Subcutaneous adipose tissue (tissue), 4 donors: ENCODE data around the gene SZT2. TPM values are rescaled to one million over a fixed set of nuclear protein-coding genes. Genes with fewer than 3 reads are reported as not detected.

Experiments
- CTCF ChIP-seq: fragments of 450-650 bp; IDR thresholded peaks from one replicate; pipeline ENCODE4 v1.5.1; 2016; ENCODE audit warnings: low read depth, mild to moderate bottlenecking, control low read depth, antibody characterized with exemption, moderate library complexity
- total RNA-seq, 4 donors: library from RNA; depleted of rRNA; stranded (reverse); fragments of >200 nt; gene quantifications; one replicate each; pipeline ENCODE4 v1.1.0, GENCODE V29; 2016

Gene SZT2
- total RNA-seq, 4 donors from 2014 or later, result 27.1 to 62.7 (median 31.3) TPM

DNA sequence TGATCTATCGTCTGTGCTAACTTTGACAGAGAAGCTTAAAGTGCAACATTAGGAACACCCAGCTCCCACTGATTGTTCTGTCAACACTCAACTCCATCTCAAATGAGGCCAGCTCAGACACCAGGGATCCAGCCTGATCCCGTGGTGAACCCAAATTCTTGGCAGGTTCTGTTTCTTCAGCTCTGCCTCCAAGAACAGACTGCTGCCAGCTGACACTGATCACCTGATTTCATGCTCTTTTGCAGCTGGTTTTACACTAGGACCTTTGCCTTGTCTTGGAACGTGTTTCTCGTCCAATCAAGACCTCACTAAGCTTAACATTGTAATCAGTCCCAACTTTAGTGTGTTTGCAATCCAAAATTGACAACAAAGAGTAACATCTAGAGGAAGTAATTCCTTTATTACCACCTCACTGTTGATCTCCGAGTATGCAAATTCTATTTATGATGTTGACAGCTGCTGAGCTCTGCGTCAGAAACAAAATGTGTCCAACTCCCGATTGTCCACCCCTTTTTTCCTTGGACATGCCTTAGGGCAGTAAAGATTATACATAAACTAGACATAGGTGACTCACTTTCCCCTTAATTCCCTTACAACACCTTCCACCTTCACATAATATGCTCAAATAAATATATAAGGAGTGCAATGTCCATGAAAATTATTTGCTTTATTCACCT lies 65.7 kb downstream of the SZT2 start:
- TF ChIP-seq CTCF, result no peak

- TF ChIP-seq CTCF, result no peak
Observed at GRCh38 chr1:43460988-43461693, 71.4 kb downstream of the SZT2 start.

DNA sequence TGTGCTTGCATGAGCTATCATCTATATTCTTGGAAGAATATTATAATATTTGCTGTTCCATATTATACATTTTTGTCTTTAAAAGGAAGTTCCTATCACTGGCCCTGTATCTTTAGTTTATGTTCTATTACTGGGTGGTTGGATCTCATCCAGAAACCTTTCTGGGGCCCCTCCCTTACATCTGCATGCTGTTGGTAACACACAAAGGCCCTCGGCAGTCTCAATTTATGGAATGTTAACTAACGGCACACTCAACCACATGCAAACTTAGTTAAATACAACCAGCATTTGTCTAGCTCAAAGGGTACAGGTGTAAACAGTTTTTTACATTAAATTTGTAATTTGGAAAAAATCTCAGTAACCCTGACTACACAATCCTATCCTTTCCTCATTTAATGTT lies 73.8 kb downstream of the SZT2 start:
- no peak for TF ChIP-seq CTCF

DNA sequence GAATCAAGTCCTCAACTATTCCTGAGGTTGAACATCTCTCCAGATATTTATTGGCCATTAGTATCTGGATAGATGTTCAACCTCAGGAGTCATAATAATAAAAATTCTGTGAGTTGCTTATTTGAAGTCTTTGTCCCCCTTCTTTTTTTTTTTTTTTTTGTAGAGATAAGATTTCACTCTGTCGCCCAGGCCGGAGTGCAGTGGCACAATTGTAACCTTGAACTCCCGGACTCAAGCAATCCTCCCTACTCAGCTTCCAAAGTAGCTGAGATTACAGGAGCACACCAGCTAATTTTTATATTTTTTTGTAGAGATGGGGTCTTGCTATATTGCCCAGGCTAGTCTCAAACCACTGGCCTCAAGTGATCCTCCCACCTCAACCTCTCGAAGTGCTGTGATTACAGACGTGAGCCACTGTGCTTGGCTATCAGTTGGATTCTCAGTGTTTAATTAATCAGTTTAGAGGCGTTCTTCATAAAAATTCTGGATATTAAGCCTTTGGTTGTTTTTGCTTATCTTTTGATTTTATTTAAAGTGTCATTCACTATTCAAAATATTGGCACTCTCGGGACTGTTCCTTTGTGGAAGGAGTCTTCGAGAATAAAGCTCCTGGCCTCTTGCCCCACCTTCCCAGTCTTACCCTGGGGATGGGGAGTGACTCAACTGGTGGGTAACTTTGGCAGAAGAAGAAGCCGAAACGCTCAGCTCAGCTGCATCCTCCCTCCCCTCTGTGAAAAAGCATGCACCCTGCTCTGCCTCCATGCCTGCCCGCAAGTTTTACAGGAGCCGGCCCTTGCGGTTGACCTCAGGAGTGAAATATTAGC lies 75.2 kb downstream of the SZT2 start:
- no peak for TF ChIP-seq CTCF

DNA sequence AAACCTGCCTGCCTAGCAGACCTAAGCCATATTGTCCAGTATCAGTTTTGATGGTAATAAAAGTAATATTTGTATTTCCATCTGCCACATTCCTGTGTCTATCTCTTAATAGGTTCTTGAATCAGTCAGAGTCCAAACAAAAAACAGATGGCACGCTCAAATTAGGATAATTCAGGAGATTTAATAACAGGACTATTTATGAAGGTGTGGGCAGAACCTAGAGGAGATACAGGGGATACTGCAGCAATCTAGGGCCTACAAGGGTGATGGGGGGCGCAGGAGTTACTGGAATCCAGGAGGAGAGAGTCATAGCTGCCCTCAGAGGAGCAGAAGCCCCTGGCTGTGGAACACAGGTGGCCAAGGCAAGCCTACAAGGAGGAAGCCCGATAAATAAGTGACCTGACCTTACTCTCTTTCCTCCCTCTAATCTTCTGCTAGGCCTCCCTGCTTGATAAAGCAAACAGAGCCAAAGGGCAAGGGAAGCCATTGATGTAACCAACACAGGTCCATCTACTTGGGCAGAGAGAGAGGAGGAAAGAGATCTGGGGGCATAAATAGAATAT lies 75.9 kb downstream of the SZT2 start:
- TF ChIP-seq CTCF, result no peak

GRCh38 chr1:43466403-43466802 lies 76.7 kb downstream of the SZT2 start:
- TF ChIP-seq CTCF, result no peak

- TF ChIP-seq CTCF, result no peak
Observed at GRCh38 chr1:43468414-43468813, 78.7 kb downstream of the SZT2 start.
